Motor neuron (in vitro differentiated cells): ENCODE results near the gene DCX. TPM values are rescaled to one million over a fixed set of nuclear protein-coding genes. Genes with fewer than 3 reads are reported as not detected.
A peak's percentile ranks its signal among the peaks of the same experiment; 100 is the strongest.

Experiments used
- ATAC-seq, 8 experiments: fragments of 200-7000 bp; cut with Tn5 transposase; replicated peaks in 6 of 8; 2 replicates each; pipeline ENCODE4 v1.8.0; 2021; ENCODE audit warnings: mild to moderate bottlenecking in 8 of 8, moderate library complexity in 8 of 8
- H3K27ac ChIP-seq, 2 donors: fragments of 250-450 bp; sonication (Bioruptor Pico); 2 replicates each; pipeline ENCODE4 v1.9.0; 2021; ENCODE audit warnings: antibody characterized with exemption in 2 of 2, mild to moderate bottlenecking in 2 of 2, moderate library complexity in 1 of 2
- H3K4me1 ChIP-seq, 2 donors: fragments of 250-450 bp; sonication (Bioruptor Pico); replicated peaks in 1 of 2; 2 replicates each; pipeline ENCODE4 v1.6.1; 2021; ENCODE audit warnings: antibody characterized with exemption in 2 of 2, mild to moderate bottlenecking in 2 of 2, moderate library complexity in 1 of 2
- H3K4me3 ChIP-seq, 5 donors: fragments of 250-450 bp; sonication (Bioruptor Pico); 2 replicates each; pipeline ENCODE4 v1.9.0; 2021; ENCODE audit warnings: antibody characterized with exemption in 5 of 5, mild to moderate bottlenecking in 5 of 5, moderate library complexity in 4 of 5
- WGBS, 10 experiments: fragments of 450-650 bp; shearing (Covaris generic); methylation state at CpG; one replicate each; pipeline ENCODE4 v1.0.0; 2022; 5-methylcytosine and 5-hydroxymethylcytosine counted together
- in situ Hi-C, 9 experiments: fragments of 400-800 bp; cut with MboI; loops; one replicate each; pipeline ENCODE4 v1.15.0; 2021; ENCODE audit warnings: low sequenced_read_pairs in 9 of 9, low pct_unique_long_range_greater_than_20kb in 2 of 9; ENCODE audit not compliant: unreplicated experiment in 9 of 9
- total RNA-seq, 8 experiments: library from RNA; unstranded; fragments of 300-600 nt; gene quantifications; 2 replicates each; pipeline versions ENCODE4 v1.2.3 to v1.2.4, GENCODE V29; 2022

DCX gene
- total RNA-seq, 8 experiments from 2014 or later = 0.05 to 278 (median 208) TPM; not detected in 1

DNA sequence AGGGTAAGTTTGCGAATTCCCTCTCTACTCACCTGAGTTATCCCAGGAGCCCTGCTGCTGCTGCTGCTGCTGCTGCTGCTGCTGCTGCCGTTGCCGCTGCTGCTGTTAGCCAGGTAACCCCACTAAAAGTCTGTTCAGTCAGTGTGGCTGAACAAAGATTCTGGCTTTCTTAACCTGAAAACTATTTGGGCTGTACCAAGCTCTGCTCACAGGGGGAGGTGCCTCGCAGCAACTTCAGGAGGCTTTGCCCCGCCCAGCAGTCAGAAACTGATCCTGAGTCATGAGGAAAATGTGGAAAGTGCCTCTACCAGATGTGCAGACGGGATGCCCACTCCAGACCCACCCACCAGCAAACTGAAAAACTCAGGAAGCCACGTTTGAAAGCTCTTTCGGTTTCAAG, 141.7 kb downstream of the DCX start, which contains the start of gene CAPN6:
TSS of gene CAPN6 (minus strand) at position 145 of the 400 bp plus-strand sequence. CDS start 6,547 bp downstream, outside the sequence.
- H3K4me1 ChIP-seq = no peaks in the 10 kb centered on the region
- no peak within 1 kb of the TSS for H3K27ac ChIP-seq
- WGBS, 10 experiments = 4 to 100% (median 67%) methylated on average over 1 to 8 of the region's 8 CpGs; no CpG with 5 or more reads in 6 of the 10 experiments
- H3K4me3 ChIP-seq = no peak within 1 kb of the TSS
- in situ Hi-C loops = no loop called here
- peak in 3 of 8 experiments; percentile 62 to 79 (median 77) for ATAC-seq

DNA sequence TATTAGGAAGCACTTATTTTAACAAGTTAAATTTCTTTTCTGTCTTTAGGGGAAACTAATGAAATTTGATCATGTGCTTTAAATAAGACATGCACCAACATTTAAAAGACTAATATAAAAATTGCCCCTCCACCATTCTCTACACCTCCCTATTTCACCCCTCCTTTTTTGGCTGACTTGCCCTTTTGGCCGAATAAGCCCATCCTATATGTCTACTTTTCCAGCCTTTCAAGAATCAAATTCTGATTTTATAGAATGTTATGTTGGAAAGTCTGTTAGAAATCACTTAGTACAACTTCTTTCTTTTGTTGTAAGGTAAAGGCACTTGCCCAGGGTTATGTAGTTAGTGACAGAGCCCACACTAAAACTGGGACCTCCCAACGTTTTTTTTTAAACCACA, 143.5 kb downstream of the DCX start:
- no peak overlapping the region for H3K4me3 ChIP-seq
- 0 to 100% (median 80%) methylated on average over 1 to 2 of the region's 2 CpGs; no CpG with 5 or more reads in 3 of the 10 experiments for WGBS, 10 experiments
- in situ Hi-C loops = no loop called here

DNA sequence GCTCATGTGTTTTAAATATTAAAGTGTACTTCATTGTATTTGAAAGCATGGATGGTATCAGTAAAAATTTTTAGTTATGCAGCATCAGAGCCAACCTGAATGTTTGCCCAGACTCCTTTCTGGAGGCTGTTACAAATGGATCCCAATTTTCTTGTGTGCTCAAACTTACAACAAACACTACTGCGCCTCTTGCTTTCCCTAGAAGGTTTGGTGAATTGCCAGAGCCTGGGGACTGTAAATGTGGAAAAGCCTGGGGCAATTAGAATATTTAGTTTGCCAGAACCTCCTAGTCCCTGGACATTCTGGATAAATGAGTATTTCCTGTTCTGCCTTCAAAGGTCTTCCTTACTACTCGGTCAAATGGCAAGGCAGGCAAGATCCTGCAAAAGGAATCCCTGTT, 146.5 kb downstream of the DCX start:
- H3K4me3 ChIP-seq = no peak overlapping the region
- H3K4me1 ChIP-seq = no peaks in the 10 kb centered on the region
- no peak for ATAC-seq
- no peak overlapping the region for H3K27ac ChIP-seq
- WGBS, 10 experiments = 0 to 100% (median 60%) methylated on average over 1 to 2 of the region's 2 CpGs; no CpG with 5 or more reads in 4 of the 10 experiments
- in situ Hi-C loops = no loop called here

More for the DNA sequence above, 143.5 kb downstream of the DCX start:
- Histone ChIP-seq H3K4me1 (no peaks in the 10 kb centered on the region), H3K27ac (no peak overlapping the region)
- no peak for ATAC-seq

DNA sequence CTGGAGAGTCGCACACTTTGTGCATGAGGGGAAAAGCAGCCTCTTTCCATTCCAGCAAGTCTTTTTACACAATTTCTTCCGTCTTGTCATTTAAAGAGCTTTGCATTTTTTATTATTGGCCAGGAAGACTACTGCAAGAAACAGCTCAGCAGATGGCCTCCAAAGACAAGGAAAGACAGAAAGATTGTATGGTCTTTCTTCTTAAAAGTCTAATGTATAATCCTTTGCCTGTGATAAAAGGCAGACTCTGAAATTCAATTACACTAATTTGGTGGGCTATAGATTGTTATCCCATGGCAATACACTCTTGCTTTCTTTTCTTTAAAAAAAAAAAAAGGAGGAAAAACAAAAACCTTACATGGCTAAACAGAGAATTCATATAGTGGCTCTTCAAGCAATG, 147.6 kb downstream of the DCX start:
- Histone ChIP-seq H3K4me3 (no peak overlapping the region), H3K4me1 (no peaks in the 10 kb centered on the region), H3K27ac (no peak overlapping the region)
- in situ Hi-C loops = no loop called here
- 10 to 80% (median 36%) methylated on average over 1 to 2 of the region's 2 CpGs; no CpG with 5 or more reads in 6 of the 10 experiments for WGBS, 10 experiments
- ATAC-seq = no peak

DNA sequence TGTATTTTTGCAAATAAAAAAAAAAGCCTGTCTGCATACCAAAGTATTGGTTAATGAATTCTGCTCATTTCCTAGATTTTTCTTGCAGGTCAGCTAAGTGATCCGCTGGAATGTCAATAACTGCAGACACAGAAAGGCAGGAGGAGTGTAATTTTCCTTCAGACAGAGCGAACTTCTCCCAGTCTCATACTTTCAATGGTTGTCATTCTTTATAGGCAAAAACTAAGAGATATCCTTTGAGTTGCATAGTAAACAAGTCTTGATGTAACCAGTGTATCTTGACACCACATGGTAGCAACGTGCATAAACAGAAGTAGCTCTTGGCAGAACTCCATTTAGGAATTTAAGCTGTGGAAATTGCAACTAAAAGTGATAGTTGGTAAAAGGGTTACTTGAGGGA, 149.9 kb downstream of the DCX start:
- 0 to 90% (median 29%) methylated on average over 1 to 3 of the region's 3 CpGs; no CpG with 5 or more reads in 4 of the 10 experiments for WGBS, 10 experiments
- H3K4me3 ChIP-seq = no peak overlapping the region
- H3K4me1 ChIP-seq = no peaks in the 10 kb centered on the region
- H3K27ac ChIP-seq = no peak overlapping the region
- ATAC-seq = peak in 3 of 8 experiments; percentile 17 to 47 (median 42)
- in situ Hi-C loops = no loop called here

DNA sequence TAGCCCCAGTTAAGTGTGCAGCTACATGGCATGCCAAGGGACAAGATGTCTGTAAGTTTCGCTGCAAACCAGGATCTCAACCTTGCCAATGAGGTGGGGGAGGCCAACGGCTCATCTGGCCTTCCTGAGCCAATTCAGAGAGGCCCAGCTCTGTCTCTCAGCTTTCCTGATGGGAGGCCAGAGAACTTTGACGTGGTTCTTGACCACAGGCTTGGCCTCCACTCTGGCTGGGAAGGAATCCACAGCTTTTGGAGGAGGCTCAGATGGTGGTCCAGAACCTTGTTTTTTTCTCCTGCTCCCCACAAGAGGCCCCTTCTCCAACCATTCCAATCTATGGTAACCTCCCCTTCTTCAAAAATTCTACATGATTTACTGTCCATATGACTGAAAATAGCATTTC, 151.5 kb downstream of the DCX start:
- H3K4me3 ChIP-seq = no peak overlapping the region
- no peak overlapping the region for H3K27ac ChIP-seq
- no peak for ATAC-seq
- WGBS, 10 experiments = 20 to 60% methylated on average over 1 of the region's 3 CpGs; no CpG with 5 or more reads in 8 of the 10 experiments
- no peaks in the 10 kb centered on the region for H3K4me1 ChIP-seq
- in situ Hi-C loops = no loop called here

DNA sequence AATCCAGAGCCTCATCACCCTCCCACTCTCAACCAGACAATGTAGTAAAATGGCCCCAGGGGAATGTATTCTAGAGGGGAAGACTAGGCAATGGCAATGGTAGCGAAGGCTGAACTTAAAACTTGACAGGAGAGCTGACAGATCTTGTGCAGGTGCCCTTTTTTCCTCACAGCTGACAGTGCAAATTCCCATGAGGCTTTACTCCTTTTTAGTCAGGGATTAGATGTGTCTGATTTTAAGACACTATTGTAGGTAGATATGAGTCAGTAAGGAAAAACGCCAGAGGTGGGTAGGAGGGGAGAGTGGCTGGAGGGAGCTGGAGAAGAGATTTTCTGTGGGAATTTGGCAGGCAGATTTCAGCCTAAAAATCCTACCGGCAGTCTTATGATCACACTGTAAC, 152.4 kb downstream of the DCX start:
- in situ Hi-C loops = no loop called here
- ATAC-seq = no peak
- Histone ChIP-seq H3K27ac (no peak overlapping the region), H3K4me1 (peaks cover 0 to 3% of the 10 kb centered on the region in 2 donors), H3K4me3 (no peak overlapping the region)
- 0 to 80% (median 64%) methylated on average over 1 to 3 of the region's 3 CpGs; no CpG with 5 or more reads in 5 of the 10 experiments for WGBS, 10 experiments

DNA sequence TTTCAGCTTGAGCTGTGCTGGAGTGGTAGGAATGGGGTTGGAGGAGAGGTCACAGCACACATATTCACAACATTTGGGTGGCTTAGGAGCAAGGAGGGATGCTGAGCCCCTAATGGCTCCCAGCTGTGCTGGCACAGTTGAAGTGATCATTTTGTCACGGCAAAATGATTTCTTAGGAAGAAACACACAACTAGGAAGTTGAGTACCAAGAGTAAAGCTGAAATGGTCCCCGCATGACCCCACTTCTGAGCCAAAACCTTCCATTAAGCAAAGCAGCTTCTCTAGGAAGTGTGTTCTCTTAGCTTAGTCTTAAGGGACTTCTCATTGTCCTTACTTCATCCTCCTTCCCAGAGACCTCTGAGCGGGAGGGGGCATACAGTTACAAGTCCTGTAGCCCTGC, 154.3 kb downstream of the DCX start:
- 0 to 40% methylated on average over 1 to 3 of the region's 3 CpGs; no CpG with 5 or more reads in 8 of the 10 experiments for WGBS, 10 experiments
- Histone ChIP-seq H3K4me3 (no peak overlapping the region), H3K27ac (no peak overlapping the region), H3K4me1 (peaks cover 0 to 3% of the 10 kb centered on the region in 2 donors)
- no peak for ATAC-seq
- in situ Hi-C loops = no loop called here

GRCh38 chrX:111254896-111255693, 156.9 kb downstream of the DCX start:
- in situ Hi-C loops = no loop called here
- WGBS, 10 experiments = 67 to 100% (median 83%) methylated on average over 1 to 3 of the region's 7 CpGs; no CpG with 5 or more reads in 2 of the 10 experiments
- ATAC-seq = no peak
- Histone ChIP-seq H3K4me3 (no peak overlapping the region), H3K27ac (no peak overlapping the region), H3K4me1 (peaks cover 0 to 3% of the 10 kb centered on the region in 2 donors)

GRCh38 chrX:111244235-111244750, 167.7 kb downstream of the DCX start:
- Histone ChIP-seq H3K4me3 (no peak overlapping the region), H3K27ac (no peak overlapping the region), H3K4me1 (no peaks in the 10 kb centered on the region)
- WGBS, 10 experiments = 0 to 80% (median 20%) methylated on average over 1 to 2 of the region's 2 CpGs; no CpG with 5 or more reads in 5 of the 10 experiments
- in situ Hi-C loops = loop anchor here in 4 of 9 experiments (25.0 kb wide), 2 partner anchors 382 to 807 kb away; no protein-coding TSS in a partner anchor
- no peak for ATAC-seq

Other genes starting within 250 kb of the DCX start
- gene CAPN6, start 141.7 kb downstream of the DCX start, total RNA-seq = under 1 TPM; 0.05 to 0.49 (median 0.12) TPM
- gene SERTM2, start 99.5 kb upstream of the DCX start, total RNA-seq = 1 to 10 TPM in 2 of 8 experiments, under 1 TPM in 5, not detected in 1; 0.10 to 4.3 (median 0.57) TPM